PC-3 (cell line): ENCODE measurements around the gene F5. TPM values are rescaled to one million over a fixed set of nuclear protein-coding genes. Genes with fewer than 3 reads are reported as not detected.

Experiments
- ATAC-seq: fragments of 200-7000 bp; cut with Tn5 transposase; 2 replicates; pipeline ENCODE4 v1.9.1; 2020; ENCODE audit warnings: mild to moderate bottlenecking, moderate library complexity
- BruUV-seq: library from RNA; stranded (reverse); fragments of 400-500 nt; replicated peaks from 2 replicates; lab custom pipeline; 2021; lab: Mats Ljungman, UMichigan
- CTCF ChIA-PET: fragments of 300-600 bp; sonication (Branson Sonifier 250); formaldehyde crosslinking; loops from one replicate; lab custom pipeline; 2022; ENCODE audit warnings: antibody characterized with exemption; lab: Charles Lee
- POLR2A ChIA-PET: fragments of 300-600 bp; sonication (Branson Sonifier 250); formaldehyde crosslinking; loops from one replicate; lab custom pipeline; 2022; ENCODE audit warnings: antibody characterized with exemption; ENCODE audit not compliant: unreplicated experiment; lab: Charles Lee
- DNase-seq: peaks from one replicate; pipeline ENCODE4 v3.0.0-alpha.2; 2015
- H2AFZ ChIP-seq: fragments of 300-600 bp; sonication (generic); 2 replicates; pipeline ENCODE4 v1.6.0; 2016; ENCODE audit warnings: antibody characterized with exemption, low read length
- H3F3A ChIP-seq: fragments of 300-600 bp; sonication (generic); one replicate; pipeline ENCODE4 v1.6.0; 2017; ENCODE audit warnings: antibody characterized with exemption, low read length, control low read depth, mild to moderate bottlenecking; ENCODE audit not compliant: unreplicated experiment
- H3K27ac ChIP-seq: fragments of 300-600 bp; sonication (generic); 2 replicates; pipeline ENCODE4 v1.5.1; 2016; ENCODE audit warnings: mild to moderate bottlenecking, low read length
- H3K27me3 ChIP-seq: fragments of 300-600 bp; sonication (generic); 2 replicates; pipeline ENCODE4 v1.6.1; 2016; ENCODE audit warnings: low read length, mixed read lengths
- H3K36me3 ChIP-seq: fragments of 300-600 bp; sonication (generic); 2 replicates; pipeline ENCODE4 v1.6.1; 2016; ENCODE audit warnings: low read depth, mixed run types, low read length, mixed read lengths
- H3K4me1 ChIP-seq: fragments of 300-600 bp; sonication (generic); 2 replicates; pipeline ENCODE4 v1.5.1; 2016; ENCODE audit warnings: low read length; ENCODE audit not compliant: insufficient read depth
- H3K4me2 ChIP-seq: fragments of 300-600 bp; sonication (generic); 2 replicates; pipeline ENCODE4 v1.6.0; 2016; ENCODE audit warnings: low read length
- H3K4me3 ChIP-seq: fragments of 300-600 bp; sonication (generic); 2 replicates; pipeline ENCODE4 v1.5.1; 2016; ENCODE audit warnings: mild to moderate bottlenecking, low read length, mixed read lengths
- H3K79me2 ChIP-seq: fragments of 300-600 bp; sonication (generic); 2 replicates; pipeline ENCODE4 v1.6.1; 2017; ENCODE audit warnings: low read length, mixed read lengths
- H3K9ac ChIP-seq: fragments of 300-600 bp; sonication (generic); 2 replicates; pipeline ENCODE4 v1.6.0; 2016; ENCODE audit warnings: mild to moderate bottlenecking, low read length
- H3K9me2 ChIP-seq: fragments of 300-600 bp; sonication (generic); replicated peaks from 2 replicates; pipeline ENCODE4 v1.6.1; 2016; ENCODE audit warnings: mixed run types, low read length, mixed read lengths
- H3K9me3 ChIP-seq: fragments of 300-600 bp; sonication (generic); 2 replicates; pipeline ENCODE4 v1.6.1; 2016; ENCODE audit warnings: low read length, mixed read lengths
- H4K20me1 ChIP-seq: fragments of 300-600 bp; sonication (generic); 2 replicates; pipeline ENCODE4 v1.6.1; 2016; ENCODE audit warnings: low read length, mixed read lengths
- CTCF ChIP-seq: fragments of 300-600 bp; sonication (generic); conservative IDR thresholded peaks from 2 replicates; pipeline ENCODE4 v1.5.1; 2017; ENCODE audit warnings: antibody characterized with exemption, low read depth, mild to moderate bottlenecking, low read length
- EZH2 ChIP-seq: fragments of 300-600 bp; sonication (generic); IDR thresholded peaks from one replicate; pipeline ENCODE4 v1.6.1; 2017; ENCODE audit warnings: antibody characterized with exemption, mild to moderate bottlenecking, low read length; ENCODE audit not compliant: unreplicated experiment
- EZH2phosphoT487 ChIP-seq: fragments of 300-600 bp; sonication (generic); IDR thresholded peaks from 2 replicates; pipeline ENCODE4 v1.6.1; 2018; ENCODE audit warnings: mild to moderate bottlenecking, antibody characterized with exemption, low read length, borderline replicate concordance
- intact Hi-C: fragments of 100-400 bp; cut with micrococcal nuclease; formaldehyde crosslinking; loops from 2 replicates; pipeline ENCODE4 v1.9.0; 2023
- total RNA-seq: library from RNA; depleted of rRNA; stranded (reverse); fragments of >200 nt; gene quantifications from 2 replicates; pipeline ENCODE4 v1.2.3, GENCODE V29; 2014

F5 gene
- total RNA-seq, 1 experiment from 2014 or later: not detected

GRCh38 chr1:169528215-169529067 is 57.8 kb downstream of the F5 start:
- DNase-seq (no peak), ATAC-seq (peak; percentile 6; the same call in 1 of the 2 replicates)
- peak overlapping the region; percentile 19; the same call in 1 of the 2 replicates for H2AFZ ChIP-seq
- no peaks in the 10 kb centered on the region for H3K36me3 ChIP-seq
- H4K20me1 ChIP-seq: no peaks in the 10 kb centered on the region
- no peaks in the 10 kb centered on the region for H3K27me3 ChIP-seq
- no peaks in the 10 kb centered on the region for H3F3A ChIP-seq
- TF ChIP-seq EZH2phosphoT487: no peak
- no peak for TF ChIP-seq CTCF
- TF ChIP-seq EZH2: no peak
- BruUV-seq: no TSS peak
- H3K4me1 ChIP-seq: peaks cover 45% of the 10 kb centered on the region
- peak overlapping the region; percentile 47 for H3K4me3 ChIP-seq
- ChIA-PET CTCF (interaction anchor here (0.6 kb wide), 1 partner anchor 30 kb away, joined by 6 read pairs; no protein-coding TSS in a partner anchor), POLR2A (interaction anchor here (0.6 to 1.3 kb wide), 4 partner anchors 11 to 895 kb away, joined by 3 to 6 read pairs (median 4); partner anchors contain the start of gene SLC19A2)
- H3K9me2 ChIP-seq: no peaks in the 10 kb centered on the region
- H3K9me3 ChIP-seq: no peaks in the 10 kb centered on the region
- peak overlapping the region; percentile 76 for H3K4me2 ChIP-seq
- H3K79me2 ChIP-seq: no peaks in the 10 kb centered on the region
- intact Hi-C loops: loop anchor here (1.0 to 5.0 kb wide), 5 partner anchors 11 to 900 kb away; partner anchors contain the start of genes BLZF1 and NME7
- peak overlapping the region; percentile 18 for H3K27ac ChIP-seq
- no peak overlapping the region for H3K9ac ChIP-seq

GRCh38 chr1:169527451-169528214 is 58.6 kb downstream of the F5 start:
- CTCF ChIA-PET: no interaction called here
- Histone ChIP-seq H4K20me1 (no peaks in the 10 kb centered on the region), H3K4me2 (no peak overlapping the region; the same call in 1 of the 2 replicates), H3K9me3 (no peaks in the 10 kb centered on the region), H3K4me3 (no peak overlapping the region), H3K79me2 (no peaks in the 10 kb centered on the region), H2AFZ (no peak overlapping the region), H3K9ac (no peak overlapping the region), H3K4me1 (peaks cover 45% of the 10 kb centered on the region), H3K27ac (no peak overlapping the region), H3K27me3 (no peaks in the 10 kb centered on the region), H3K36me3 (no peaks in the 10 kb centered on the region), H3K9me2 (no peaks in the 10 kb centered on the region), H3F3A (no peaks in the 10 kb centered on the region)
- intact Hi-C loops: loop anchor here (1.0 to 5.0 kb wide), 3 partner anchors 13 to 899 kb away; partner anchors contain the start of genes BLZF1 and NME7
- ATAC-seq (no peak), DNase-seq (peak; percentile 28)
- no TSS peak for BruUV-seq
- TF ChIP-seq EZH2phosphoT487 (no peak), EZH2 (no peak), CTCF (no peak)
- POLR2A ChIA-PET: no interaction called here
